ENCODE measurements around the gene DNAH12. TPM values are rescaled to one million over a fixed set of nuclear protein-coding genes. Genes with fewer than 3 reads are reported as not detected.
"Not testable (repeated sequence)": the region's sequence is repeated elsewhere in the genome, so short reads cannot be mapped to it uniquely, and the experiment has no call there.

Gene DNAH12
- total and polyA plus RNA-seq, 4 donors, result 0.10 to 0.18 TPM; not detected in 2

DNA sequence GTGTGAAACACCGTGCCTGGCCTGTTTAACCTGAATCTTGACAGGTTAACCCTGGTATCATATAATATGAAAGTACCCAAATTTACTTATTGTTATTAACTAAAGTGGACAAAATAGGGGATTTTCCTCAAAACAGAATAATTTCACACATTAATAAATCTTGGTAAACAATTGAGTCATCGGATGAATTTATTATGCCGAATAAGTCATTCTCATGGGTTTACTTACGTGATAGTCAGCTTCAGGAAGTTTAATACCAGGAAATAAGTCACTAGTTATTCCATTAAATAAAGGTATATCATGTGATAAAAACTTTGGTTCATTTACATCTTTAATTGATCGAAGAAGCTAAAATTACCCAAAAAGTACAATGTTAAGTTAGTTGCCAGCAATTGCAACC, 99.7 kb downstream of the DNAH12 start:
- no peaks in the 10 kb centered on the region for H3K9me3 ChIP-seq (ENCODE audit: control insufficient read depth, low read length)
- ATAC-seq (ENCODE audit: low FRiP score), result no peak
- DNase-seq, result no peak
- 91 to 93% methylated on average over 5 of the region's 5 CpGs for WGBS, 2 donors
- no peaks in the 10 kb centered on the region for H3K36me3 ChIP-seq (ENCODE audit: control insufficient read depth in 1 of 2, insufficient read depth in 2 of 2, low read length in 1 of 2)
- intact Hi-C loops (cut with DNase I), result no loop called here
- H3K4me3 ChIP-seq (ENCODE audit: low read length in 2 of 2), result no peak overlapping the region
- no peak overlapping the region for H3K27ac ChIP-seq (ENCODE audit: low read depth in 1 of 2, low read length in 2 of 2)
- no peaks in the 10 kb centered on the region for H3K4me1 ChIP-seq (ENCODE audit: control insufficient read depth in 1 of 2, insufficient read depth in 2 of 2, low read length in 2 of 2)
- H3K27me3 ChIP-seq (ENCODE audit: control insufficient read depth in 1 of 2, insufficient read depth in 2 of 2, low read length in 1 of 2), result no peaks in the 10 kb centered on the region

DNA sequence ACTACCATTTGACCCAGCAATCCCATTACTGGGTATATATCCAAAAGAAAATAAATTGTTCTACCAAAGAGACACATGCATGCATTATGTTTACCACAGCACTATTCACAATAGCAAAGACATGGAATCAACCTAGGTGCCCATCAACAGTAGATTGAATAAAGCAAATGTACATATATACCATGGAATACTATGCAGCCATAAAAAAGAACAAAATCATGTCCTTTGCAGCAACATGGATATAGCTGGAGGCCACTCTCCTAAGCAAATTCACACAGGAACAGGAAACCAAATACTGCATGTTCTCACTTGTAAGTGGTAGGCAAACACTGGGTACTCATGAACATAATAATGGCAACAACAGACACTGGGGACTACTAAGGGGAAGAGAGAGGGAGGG, 104.0 kb downstream of the DNAH12 start:
- H3K27ac ChIP-seq (ENCODE audit: low read depth in 1 of 2, low read length in 2 of 2); H3K36me3 ChIP-seq (ENCODE audit: control insufficient read depth in 1 of 2, insufficient read depth in 2 of 2, low read length in 1 of 2); DNase-seq; intact Hi-C loops (cut with DNase I); H3K27me3 ChIP-seq (ENCODE audit: control insufficient read depth in 1 of 2, insufficient read depth in 2 of 2, low read length in 1 of 2); ATAC-seq (ENCODE audit: low FRiP score); H3K4me3 ChIP-seq (ENCODE audit: low read length in 2 of 2); H3K4me1 ChIP-seq (ENCODE audit: control insufficient read depth in 1 of 2, insufficient read depth in 2 of 2, low read length in 2 of 2); H3K9me3 ChIP-seq (ENCODE audit: control insufficient read depth, low read length): not testable (repeated sequence)

DNA sequence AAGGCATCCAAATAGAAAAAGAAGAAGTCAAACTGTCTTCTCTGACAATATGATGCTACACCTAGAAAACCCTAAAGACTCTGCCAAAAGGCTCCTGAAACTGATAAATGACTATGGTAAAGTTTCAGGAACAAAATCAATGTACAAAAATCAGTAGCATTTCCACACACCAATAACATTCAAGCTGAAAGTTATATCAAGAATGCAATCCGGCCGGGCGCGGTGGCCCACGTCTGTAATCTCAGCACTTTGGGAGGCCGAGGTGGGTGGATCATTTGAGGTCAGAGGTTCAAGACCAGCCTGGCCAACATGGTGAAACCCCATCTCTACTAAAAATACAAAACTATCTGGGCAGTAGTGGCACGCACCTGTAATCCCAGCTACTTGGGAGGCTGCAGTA, 105.7 kb downstream of the DNAH12 start:
- ATAC-seq (ENCODE audit: low FRiP score); DNase-seq; H3K9me3 ChIP-seq (ENCODE audit: control insufficient read depth, low read length); H3K4me1 ChIP-seq (ENCODE audit: control insufficient read depth in 1 of 2, insufficient read depth in 2 of 2, low read length in 2 of 2); intact Hi-C loops (cut with DNase I); H3K36me3 ChIP-seq (ENCODE audit: control insufficient read depth in 1 of 2, insufficient read depth in 2 of 2, low read length in 1 of 2); H3K4me3 ChIP-seq (ENCODE audit: low read length in 2 of 2); H3K27ac ChIP-seq (ENCODE audit: low read depth in 1 of 2, low read length in 2 of 2); H3K27me3 ChIP-seq (ENCODE audit: control insufficient read depth in 1 of 2, insufficient read depth in 2 of 2, low read length in 1 of 2): not testable (repeated sequence)
- WGBS, 2 donors, result 80 to 90% methylated on average over 7 of the region's 7 CpGs

DNA sequence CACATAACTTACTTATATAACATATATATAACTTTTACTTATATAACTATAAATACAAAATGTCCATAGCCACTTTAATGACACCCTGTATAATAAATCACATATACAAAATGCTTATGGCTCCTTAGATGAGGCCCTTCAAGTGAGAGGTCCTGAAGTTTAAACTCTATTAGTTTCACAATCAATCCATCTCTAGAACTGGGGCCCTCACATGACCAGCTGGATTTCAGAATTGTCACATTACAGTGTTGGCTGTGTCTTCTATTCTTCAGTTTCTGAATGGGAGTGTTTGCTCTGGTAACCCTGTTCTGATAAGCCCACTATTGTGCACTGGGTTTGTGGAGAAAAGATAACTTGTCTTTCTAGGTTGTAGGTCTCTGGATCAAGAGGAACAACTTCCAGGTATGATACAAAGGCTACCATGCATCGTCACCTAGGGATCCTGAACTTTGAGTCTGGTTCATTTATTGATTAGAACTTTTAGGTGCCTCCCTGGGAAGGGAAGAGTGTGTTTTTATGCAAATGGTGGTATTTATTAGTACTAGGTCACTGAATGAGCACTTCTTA, 107.9 kb downstream of the DNAH12 start:
- Histone ChIP-seq H3K27me3 (ENCODE audit: control insufficient read depth in 1 of 2, insufficient read depth in 2 of 2, low read length in 1 of 2) (no peaks in the 10 kb centered on the region), H3K4me1 (ENCODE audit: control insufficient read depth in 1 of 2, insufficient read depth in 2 of 2, low read length in 2 of 2) (no peaks in the 10 kb centered on the region), H3K4me3 (ENCODE audit: low read length in 2 of 2) (no peak overlapping the region), H3K36me3 (ENCODE audit: control insufficient read depth in 1 of 2, insufficient read depth in 2 of 2, low read length in 1 of 2) (no peaks in the 10 kb centered on the region), H3K27ac (ENCODE audit: low read depth in 1 of 2, low read length in 2 of 2) (no peak overlapping the region), H3K9me3 (ENCODE audit: control insufficient read depth, low read length) (no peaks in the 10 kb centered on the region)
- intact Hi-C loops (cut with DNase I), result no loop called here
- no peak for DNase-seq
- ATAC-seq (ENCODE audit: low FRiP score), result no peak
- WGBS, 2 donors, result 93 to 95% methylated on average over 1 of the region's 1 CpG

DNA sequence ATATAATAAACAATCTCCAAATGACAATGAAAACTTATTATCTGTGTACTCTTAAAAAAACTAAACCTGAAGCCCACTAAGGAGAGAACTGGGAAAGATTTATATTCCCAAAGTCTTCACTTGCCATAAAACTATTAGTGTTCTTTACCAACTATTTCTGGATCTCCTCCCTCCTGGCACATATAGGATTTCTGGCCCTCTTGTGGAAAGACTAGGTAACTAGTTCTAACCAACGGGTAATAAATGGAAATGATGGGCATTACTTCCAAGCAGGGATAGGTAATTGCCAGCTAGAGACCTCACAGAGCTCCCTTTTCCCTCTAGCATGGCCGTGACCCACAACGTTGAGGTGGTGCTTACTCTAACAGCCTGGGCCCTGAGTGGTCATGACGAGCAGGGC, 110.1 kb downstream of the DNAH12 start:
- H3K27me3 ChIP-seq (ENCODE audit: control insufficient read depth in 1 of 2, insufficient read depth in 2 of 2, low read length in 1 of 2), result no peaks in the 10 kb centered on the region
- intact Hi-C loops (cut with DNase I), result no loop called here
- no peak for DNase-seq
- no peaks in the 10 kb centered on the region for H3K36me3 ChIP-seq (ENCODE audit: control insufficient read depth in 1 of 2, insufficient read depth in 2 of 2, low read length in 1 of 2)
- no peak for ATAC-seq (ENCODE audit: low FRiP score)
- no peak overlapping the region for H3K4me3 ChIP-seq (ENCODE audit: low read length in 2 of 2)
- H3K9me3 ChIP-seq (ENCODE audit: control insufficient read depth, low read length), result no peaks in the 10 kb centered on the region
- 29 to 43% methylated on average over 4 of the region's 4 CpGs for WGBS, 2 donors
- no peak overlapping the region for H3K27ac ChIP-seq (ENCODE audit: low read depth in 1 of 2, low read length in 2 of 2)
- no peaks in the 10 kb centered on the region for H3K4me1 ChIP-seq (ENCODE audit: control insufficient read depth in 1 of 2, insufficient read depth in 2 of 2, low read length in 2 of 2)

DNA sequence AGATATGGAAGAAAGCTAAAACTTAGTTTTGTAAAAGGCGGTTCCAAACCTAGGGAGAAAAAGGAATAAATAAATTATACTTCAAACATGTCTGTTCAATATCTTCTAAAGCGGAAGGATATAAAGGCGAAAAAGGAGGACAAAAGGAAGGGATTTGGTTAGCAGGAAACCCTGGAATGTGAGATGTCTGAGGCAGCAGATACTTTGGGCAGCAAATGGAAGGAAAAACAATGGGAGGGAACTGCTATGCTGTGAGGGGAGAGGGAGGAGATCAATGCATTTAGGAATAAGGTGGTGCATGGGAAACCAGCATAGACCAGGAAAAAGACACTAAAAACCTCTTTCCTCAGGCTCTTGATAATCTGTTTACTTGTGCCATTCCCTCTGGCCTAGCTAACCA, 120.8 kb downstream of the DNAH12 start:
- ATAC-seq (ENCODE audit: low FRiP score), result no peak
- Histone ChIP-seq H3K4me3 (ENCODE audit: low read length in 2 of 2) (no peak overlapping the region), H3K27me3 (ENCODE audit: control insufficient read depth in 1 of 2, insufficient read depth in 2 of 2, low read length in 1 of 2) (no peaks in the 10 kb centered on the region), H3K9me3 (ENCODE audit: control insufficient read depth, low read length) (no peaks in the 10 kb centered on the region), H3K4me1 (ENCODE audit: control insufficient read depth in 1 of 2, insufficient read depth in 2 of 2, low read length in 2 of 2) (no peaks in the 10 kb centered on the region), H3K36me3 (ENCODE audit: control insufficient read depth in 1 of 2, insufficient read depth in 2 of 2, low read length in 1 of 2) (no peaks in the 10 kb centered on the region), H3K27ac (ENCODE audit: low read depth in 1 of 2, low read length in 2 of 2) (no peak overlapping the region)
- intact Hi-C loops (cut with DNase I), result no loop called here
- 55 to 71% methylated on average over 3 of the region's 3 CpGs for WGBS, 2 donors
- DNase-seq, result no peak

DNA sequence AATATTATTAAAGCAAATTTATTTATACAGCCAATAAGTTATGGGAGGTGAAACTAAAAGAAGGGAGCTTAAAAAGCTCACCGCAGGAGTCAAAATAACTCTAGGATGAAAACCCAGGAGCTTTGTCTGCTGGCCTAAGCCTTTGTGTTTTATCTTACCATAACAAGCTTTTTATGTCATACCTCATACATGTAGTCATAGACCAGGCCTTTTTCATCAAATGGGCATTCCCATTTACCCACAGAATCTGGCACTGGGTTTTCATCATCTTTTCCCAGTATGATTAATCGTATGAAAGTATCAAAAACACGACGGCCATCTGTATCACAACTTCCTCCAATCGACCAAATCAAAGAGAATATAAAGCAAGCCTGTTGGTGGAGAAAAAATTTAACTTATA, 122.8 kb downstream of the DNAH12 start:
- no peak overlapping the region for H3K27ac ChIP-seq (ENCODE audit: low read depth in 1 of 2, low read length in 2 of 2)
- 54 to 56% methylated on average over 5 of the region's 5 CpGs for WGBS, 2 donors
- no peaks in the 10 kb centered on the region for H3K36me3 ChIP-seq (ENCODE audit: control insufficient read depth in 1 of 2, insufficient read depth in 2 of 2, low read length in 1 of 2)
- DNase-seq (no peak), ATAC-seq (ENCODE audit: low FRiP score) (no peak)
- no peaks in the 10 kb centered on the region for H3K27me3 ChIP-seq (ENCODE audit: control insufficient read depth in 1 of 2, insufficient read depth in 2 of 2, low read length in 1 of 2)
- H3K4me1 ChIP-seq (ENCODE audit: control insufficient read depth in 1 of 2, insufficient read depth in 2 of 2, low read length in 2 of 2), result no peaks in the 10 kb centered on the region
- no peak overlapping the region for H3K4me3 ChIP-seq (ENCODE audit: low read length in 2 of 2)
- intact Hi-C loops (cut with DNase I), result no loop called here
- no peaks in the 10 kb centered on the region for H3K9me3 ChIP-seq (ENCODE audit: control insufficient read depth, low read length)

DNA sequence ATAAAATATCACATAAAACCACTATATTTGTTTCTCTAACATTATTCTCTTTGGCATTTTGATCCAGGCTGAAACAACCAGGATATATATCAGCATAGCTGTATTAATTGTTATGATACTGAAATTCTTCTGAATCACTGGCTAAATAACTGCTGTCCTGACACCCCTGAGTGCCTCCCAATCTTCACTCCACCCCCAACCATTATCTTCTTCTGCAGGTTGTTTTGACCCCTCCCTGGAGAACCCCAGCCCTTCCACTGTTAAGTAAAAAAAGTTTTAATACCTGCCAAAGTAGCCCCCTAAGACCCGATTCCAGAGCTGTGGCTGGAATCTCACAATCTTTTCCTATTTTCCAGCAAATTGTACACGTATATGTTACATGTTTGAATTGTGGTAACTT, 124.1 kb downstream of the DNAH12 start:
- Histone ChIP-seq H3K27ac (ENCODE audit: low read depth in 1 of 2, low read length in 2 of 2) (no peak overlapping the region), H3K4me1 (ENCODE audit: control insufficient read depth in 1 of 2, insufficient read depth in 2 of 2, low read length in 2 of 2) (no peaks in the 10 kb centered on the region), H3K4me3 (ENCODE audit: low read length in 2 of 2) (no peak overlapping the region), H3K27me3 (ENCODE audit: control insufficient read depth in 1 of 2, insufficient read depth in 2 of 2, low read length in 1 of 2) (no peaks in the 10 kb centered on the region), H3K36me3 (ENCODE audit: control insufficient read depth in 1 of 2, insufficient read depth in 2 of 2, low read length in 1 of 2) (no peaks in the 10 kb centered on the region), H3K9me3 (ENCODE audit: control insufficient read depth, low read length) (no peaks in the 10 kb centered on the region)
- ATAC-seq (ENCODE audit: low FRiP score), result no peak
- no peak for DNase-seq
- intact Hi-C loops (cut with DNase I), result no loop called here
- 69% methylated on average over 2 of the region's 2 CpGs for WGBS, 2 donors

DNA sequence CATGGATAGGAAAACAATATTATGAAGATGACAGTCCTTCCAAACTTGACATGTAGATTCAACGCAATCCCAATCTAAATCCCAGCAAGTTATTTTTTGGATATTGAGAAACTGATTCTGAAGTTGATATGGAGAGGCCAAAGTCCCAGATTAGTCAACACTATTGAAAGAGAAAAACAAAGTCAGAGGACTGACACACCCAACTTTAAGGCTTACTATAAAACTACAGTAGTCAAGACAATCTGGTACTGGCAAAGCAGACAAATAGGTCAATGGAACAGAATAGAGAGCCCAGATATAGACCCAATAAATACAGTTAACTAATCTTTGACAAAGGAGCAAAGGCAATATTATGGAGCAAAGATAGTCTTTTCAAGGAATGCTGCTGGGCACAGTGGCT, 132.4 kb downstream of the DNAH12 start:
- no peak for DNase-seq
- WGBS, 2 donors, result 83 to 88% methylated on average over 1 of the region's 1 CpG
- intact Hi-C loops (cut with DNase I), result no loop called here

More for the DNA sequence above, 132.4 kb downstream of the DNAH12 start:
- H3K4me3 ChIP-seq (ENCODE audit: low read length in 2 of 2), result no peak overlapping the region
- H3K9me3 ChIP-seq (ENCODE audit: control insufficient read depth, low read length), result no peaks in the 10 kb centered on the region
- H3K27ac ChIP-seq (ENCODE audit: low read depth in 1 of 2, low read length in 2 of 2), result no peak overlapping the region
- ATAC-seq (ENCODE audit: low FRiP score), result no peak
- H3K4me1 ChIP-seq (ENCODE audit: control insufficient read depth in 1 of 2, insufficient read depth in 2 of 2, low read length in 2 of 2), result no peaks in the 10 kb centered on the region
- no peaks in the 10 kb centered on the region for H3K36me3 ChIP-seq (ENCODE audit: control insufficient read depth in 1 of 2, insufficient read depth in 2 of 2, low read length in 1 of 2)
- no peaks in the 10 kb centered on the region for H3K27me3 ChIP-seq (ENCODE audit: control insufficient read depth in 1 of 2, insufficient read depth in 2 of 2, low read length in 1 of 2)

Data from aorta (tissue), 5 donors.